Coronary artery (tissue), 2 donors: Measurements from ENCODE around the gene ZSCAN18.

Experiments
- DNase-seq: peaks from one replicate; pipeline ENCODE4 v3.0.0-alpha.2; 2017; ENCODE audit warnings: low spot score
- H3K27ac ChIP-seq, 2 donors: fragments of 200-600 bp; sonication (generic); one replicate each; pipeline ENCODE4 v1.5.1; 2016 to 2019
- H3K4me3 ChIP-seq: fragments of 200-600 bp; sonication (generic); 2 replicates; pipeline ENCODE4 v1.5.1; 2016; ENCODE audit warnings: mild to moderate bottlenecking, moderate library complexity
- TF ChIP-seq, protein P1 (sequence below): fragments of 200-600 bp; sonication (generic); IDR thresholded peaks from one replicate; pipeline ENCODE4 v1.5.1; 2019; ENCODE audit warnings: antibody characterized with exemption

Gene ZSCAN18

DNA sequence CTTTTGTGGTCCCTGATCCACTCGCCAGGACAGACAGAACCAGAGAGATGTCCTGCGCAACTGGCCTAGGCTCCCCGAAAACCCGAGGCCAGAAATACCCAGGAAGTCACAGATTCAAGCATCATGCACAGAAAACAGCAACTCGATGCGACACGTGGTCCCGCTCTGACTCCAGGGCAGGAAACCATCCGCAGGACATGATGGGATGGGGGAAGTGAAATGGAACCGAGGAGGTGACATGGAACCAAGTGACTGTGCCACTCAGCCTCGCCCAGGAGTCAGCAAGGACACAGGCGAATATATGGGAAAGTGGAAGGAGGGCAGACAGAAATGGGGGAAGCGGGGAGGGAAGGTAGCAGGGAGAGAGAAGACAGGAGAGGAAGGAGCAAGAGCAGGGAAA, 1.1 kb downstream of the ZSCAN18 start:
- Histone ChIP-seq H3K4me3 (peak overlapping the region; percentile 96), H3K27ac (no peak overlapping the region)
- TF ChIP-seq, protein P1, sequence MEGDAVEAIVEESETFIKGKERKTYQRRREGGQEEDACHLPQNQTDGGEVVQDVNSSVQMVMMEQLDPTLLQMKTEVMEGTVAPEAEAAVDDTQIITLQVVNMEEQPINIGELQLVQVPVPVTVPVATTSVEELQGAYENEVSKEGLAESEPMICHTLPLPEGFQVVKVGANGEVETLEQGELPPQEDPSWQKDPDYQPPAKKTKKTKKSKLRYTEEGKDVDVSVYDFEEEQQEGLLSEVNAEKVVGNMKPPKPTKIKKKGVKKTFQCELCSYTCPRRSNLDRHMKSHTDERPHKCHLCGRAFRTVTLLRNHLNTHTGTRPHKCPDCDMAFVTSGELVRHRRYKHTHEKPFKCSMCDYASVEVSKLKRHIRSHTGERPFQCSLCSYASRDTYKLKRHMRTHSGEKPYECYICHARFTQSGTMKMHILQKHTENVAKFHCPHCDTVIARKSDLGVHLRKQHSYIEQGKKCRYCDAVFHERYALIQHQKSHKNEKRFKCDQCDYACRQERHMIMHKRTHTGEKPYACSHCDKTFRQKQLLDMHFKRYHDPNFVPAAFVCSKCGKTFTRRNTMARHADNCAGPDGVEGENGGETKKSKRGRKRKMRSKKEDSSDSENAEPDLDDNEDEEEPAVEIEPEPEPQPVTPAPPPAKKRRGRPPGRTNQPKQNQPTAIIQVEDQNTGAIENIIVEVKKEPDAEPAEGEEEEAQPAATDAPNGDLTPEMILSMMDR = no peak
- DNase-seq = no peak

DNA sequence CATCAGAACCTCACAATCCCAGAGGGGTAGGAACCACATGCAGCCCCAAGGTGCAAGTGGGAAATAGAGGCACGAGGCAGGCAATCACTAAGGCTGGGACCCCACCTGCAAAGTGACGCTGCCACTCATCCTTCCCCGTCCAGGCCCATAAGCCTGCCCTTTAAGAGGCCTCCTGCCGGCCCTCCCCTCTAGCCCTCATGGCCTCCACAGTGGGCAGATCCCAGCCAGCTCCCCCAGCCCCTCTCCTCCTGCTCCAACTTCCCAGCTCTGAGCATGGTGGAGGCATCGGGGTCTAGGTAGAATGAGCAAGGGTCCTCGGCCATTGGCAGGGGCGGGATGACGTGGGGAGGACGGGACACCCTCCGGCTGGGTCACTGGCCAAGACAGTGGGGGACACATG, 2.7 kb downstream of the ZSCAN18 start:
- H3K4me3 ChIP-seq = no peak overlapping the region
- TF ChIP-seq, protein P1 = no peak
- DNase-seq = no peak
- H3K27ac ChIP-seq = no peak overlapping the region

DNA sequence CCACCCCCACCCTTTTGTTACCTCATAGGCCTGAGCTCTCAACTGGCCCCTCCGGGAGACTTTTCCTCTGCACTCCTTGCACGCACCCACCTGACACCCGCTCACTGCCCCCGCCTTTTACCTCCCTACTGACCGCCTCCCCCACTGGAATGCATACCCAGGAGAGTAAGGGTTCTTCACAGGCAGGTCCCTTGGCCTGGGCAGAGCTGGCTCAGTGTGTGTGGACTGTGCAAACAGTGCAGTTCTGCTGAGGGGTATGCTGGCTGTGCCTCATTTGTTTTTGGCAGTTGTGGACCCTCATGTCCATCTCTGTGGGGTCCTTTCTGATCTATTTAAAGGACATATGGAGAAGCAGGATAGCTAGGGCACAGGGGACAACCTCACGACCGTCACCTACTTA, 5.0 kb downstream of the ZSCAN18 start:
- DNase-seq = no peak
- TF ChIP-seq, protein P1 = no peak
- Histone ChIP-seq H3K27ac (no peak overlapping the region), H3K4me3 (no peak overlapping the region)

DNA sequence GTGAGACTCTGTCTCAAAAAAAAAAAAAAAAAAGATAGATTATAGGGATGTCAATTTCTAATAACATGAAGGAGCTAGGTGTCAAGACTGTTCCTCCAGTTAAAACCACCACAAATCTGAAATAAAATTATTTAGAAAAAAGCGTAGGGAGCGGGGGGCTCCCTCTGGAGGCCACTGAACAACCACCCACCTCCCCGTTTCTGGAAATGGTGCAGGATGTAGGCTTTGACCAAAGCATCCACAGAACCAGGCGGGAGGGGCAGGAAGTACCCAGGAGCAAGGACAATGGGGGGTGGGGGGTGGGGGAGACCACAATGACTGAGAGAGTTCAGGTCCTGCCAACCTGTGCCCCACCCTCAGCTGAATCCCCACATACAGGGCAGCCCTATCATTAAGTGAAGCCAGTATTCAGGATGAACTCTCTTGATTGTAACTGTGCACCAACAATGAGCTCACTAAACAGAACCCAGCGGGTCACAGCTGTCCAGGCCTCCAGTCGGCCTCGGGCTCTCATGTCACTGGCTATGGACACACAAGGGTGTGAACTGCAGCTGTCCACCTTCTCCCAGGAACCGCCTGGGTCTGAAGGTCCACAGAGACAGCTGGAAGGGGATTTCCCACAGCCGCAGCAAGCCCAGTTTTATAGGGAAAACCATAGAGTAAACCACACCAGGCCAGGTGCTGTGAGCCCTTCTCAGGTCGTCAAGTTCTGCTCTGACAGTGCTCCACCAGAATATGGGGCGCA, 6.6 kb downstream of the ZSCAN18 start:
- TF ChIP-seq, protein P1 = no peak
- DNase-seq = no peak
- no peak overlapping the region for H3K27ac ChIP-seq
- no peak overlapping the region for H3K4me3 ChIP-seq

DNA sequence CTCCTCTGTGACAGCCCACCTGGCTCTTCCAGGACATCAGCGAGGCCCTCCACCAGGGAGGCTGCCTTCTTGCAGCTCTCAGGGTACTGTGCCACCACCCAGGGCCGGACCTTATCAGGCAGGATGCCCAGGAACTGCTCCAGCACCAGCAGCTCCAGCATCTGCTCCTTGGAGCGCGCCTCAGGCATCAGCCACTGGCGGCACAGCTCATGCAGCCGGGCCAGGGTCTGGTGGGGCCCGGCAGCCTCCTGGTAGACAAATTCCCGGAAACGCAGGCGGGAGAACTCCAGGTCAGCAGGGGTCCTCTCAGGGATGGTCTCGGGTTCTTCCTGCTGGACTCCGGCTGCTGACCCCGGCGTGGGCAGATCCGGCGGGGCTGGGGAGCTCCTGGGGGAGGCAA, 8.2 kb downstream of the ZSCAN18 start:
- Histone ChIP-seq H3K27ac (no peak overlapping the region), H3K4me3 (no peak overlapping the region)
- no peak for DNase-seq
- TF ChIP-seq, protein P1 = no peak

DNA sequence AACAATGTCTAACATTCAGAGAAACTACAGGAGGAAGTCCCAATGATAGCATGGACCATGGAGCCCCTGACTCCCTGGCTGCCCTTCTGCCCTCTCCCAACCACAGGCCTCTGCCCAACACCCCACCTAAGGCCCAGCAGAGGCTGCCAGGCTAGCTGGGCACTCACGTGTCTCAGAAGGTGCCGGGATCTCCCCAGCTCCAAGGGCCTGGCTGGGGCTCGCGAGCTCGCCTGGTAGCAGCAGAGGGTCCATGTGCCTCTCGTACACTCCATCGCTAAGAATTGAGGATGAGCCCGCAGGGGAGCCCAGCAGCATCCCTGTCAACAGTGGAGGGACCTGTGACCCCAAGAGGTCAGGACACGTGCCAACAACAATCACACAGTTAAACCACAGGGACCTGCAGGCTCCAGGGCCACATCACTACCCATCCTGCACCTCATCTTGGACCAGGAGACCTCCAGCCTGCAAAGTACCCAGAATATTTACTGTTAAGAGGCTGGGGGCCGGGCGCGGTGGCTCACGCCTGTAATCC, 9.4 kb downstream of the ZSCAN18 start:
- TF ChIP-seq, protein P1 = no peak
- Histone ChIP-seq H3K4me3 (no peak overlapping the region), H3K27ac (no peak overlapping the region)
- no peak for DNase-seq
